ENCODE measurements around the gene DPYD. TPM values are rescaled to one million over a fixed set of nuclear protein-coding genes. Genes with fewer than 3 reads are reported as not detected.

DPYD gene
- total RNA-seq, 4 donors from 2014 or later: 30.9 to 66.6 (median 48.2) TPM

DNA sequence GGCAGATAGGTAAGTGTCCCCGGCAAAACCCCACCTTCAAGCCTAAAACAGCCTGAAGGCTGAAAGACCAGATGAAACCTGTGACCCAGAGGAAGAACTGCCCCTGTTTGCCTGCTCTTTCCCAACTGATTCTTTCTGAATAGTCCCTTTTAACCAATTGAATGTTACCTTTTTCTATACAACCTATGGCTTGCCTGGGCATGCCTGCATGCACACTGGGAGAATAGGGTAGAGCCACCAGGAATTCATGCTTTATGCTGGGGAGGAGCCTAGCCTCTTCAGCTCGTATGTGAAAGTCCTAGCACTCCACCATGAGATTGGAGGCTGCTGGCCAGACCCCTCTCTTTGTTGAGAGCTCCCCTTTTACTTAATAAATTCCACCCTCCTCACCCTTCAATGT lies 859.2 kb downstream of the DPYD start:
- DNase-seq: no peak
- intact Hi-C loops (cut with DNase I; ENCODE audit: low total_unique reads): no loop called here
- H3K9me3 ChIP-seq: no peaks in the 10 kb centered on the region
- no peak overlapping the region for H3K27ac ChIP-seq
- H3K36me3 ChIP-seq: no peaks in the 10 kb centered on the region
- TF ChIP-seq POLR2A (IDR thresholded peaks at IDR 0.05): no peak
- TF ChIP-seq, protein P1, sequence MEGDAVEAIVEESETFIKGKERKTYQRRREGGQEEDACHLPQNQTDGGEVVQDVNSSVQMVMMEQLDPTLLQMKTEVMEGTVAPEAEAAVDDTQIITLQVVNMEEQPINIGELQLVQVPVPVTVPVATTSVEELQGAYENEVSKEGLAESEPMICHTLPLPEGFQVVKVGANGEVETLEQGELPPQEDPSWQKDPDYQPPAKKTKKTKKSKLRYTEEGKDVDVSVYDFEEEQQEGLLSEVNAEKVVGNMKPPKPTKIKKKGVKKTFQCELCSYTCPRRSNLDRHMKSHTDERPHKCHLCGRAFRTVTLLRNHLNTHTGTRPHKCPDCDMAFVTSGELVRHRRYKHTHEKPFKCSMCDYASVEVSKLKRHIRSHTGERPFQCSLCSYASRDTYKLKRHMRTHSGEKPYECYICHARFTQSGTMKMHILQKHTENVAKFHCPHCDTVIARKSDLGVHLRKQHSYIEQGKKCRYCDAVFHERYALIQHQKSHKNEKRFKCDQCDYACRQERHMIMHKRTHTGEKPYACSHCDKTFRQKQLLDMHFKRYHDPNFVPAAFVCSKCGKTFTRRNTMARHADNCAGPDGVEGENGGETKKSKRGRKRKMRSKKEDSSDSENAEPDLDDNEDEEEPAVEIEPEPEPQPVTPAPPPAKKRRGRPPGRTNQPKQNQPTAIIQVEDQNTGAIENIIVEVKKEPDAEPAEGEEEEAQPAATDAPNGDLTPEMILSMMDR (IDR thresholded peaks at IDR 0.05): no peak
- H3K4me1 ChIP-seq: no peaks in the 10 kb centered on the region
- no peak overlapping the region for H3K4me3 ChIP-seq
- no peaks in the 10 kb centered on the region for H3K27me3 ChIP-seq

DNA sequence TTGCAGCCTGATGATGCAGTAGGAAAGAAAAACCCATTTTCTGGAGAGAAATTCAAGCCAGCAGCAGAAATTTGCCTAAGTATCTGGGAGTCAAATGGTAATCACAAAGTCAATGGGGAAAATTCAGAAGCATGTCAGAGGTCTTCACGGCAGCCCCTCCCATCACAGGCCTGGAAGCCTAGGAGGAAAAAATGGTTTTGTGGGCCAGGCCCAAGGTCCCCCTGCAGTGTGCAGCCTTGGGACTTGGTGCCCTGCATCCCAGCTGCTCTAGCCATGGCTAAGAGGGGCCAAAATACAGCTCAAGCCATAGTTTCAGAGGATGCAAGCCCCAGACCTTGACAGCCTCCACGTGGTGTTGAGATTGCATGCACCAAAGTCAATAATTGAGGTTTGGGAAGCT lies 864.4 kb downstream of the DPYD start:
- TF ChIP-seq, protein P1 (IDR thresholded peaks at IDR 0.05): no peak
- H3K27ac ChIP-seq: no peak overlapping the region
- DNase-seq: no peak
- H3K4me3 ChIP-seq: no peak overlapping the region
- H3K36me3 ChIP-seq: no peaks in the 10 kb centered on the region
- H3K27me3 ChIP-seq: no peaks in the 10 kb centered on the region
- intact Hi-C loops (cut with DNase I; ENCODE audit: low total_unique reads): no loop called here
- no peaks in the 10 kb centered on the region for H3K4me1 ChIP-seq
- H3K9me3 ChIP-seq: no peaks in the 10 kb centered on the region

DNA sequence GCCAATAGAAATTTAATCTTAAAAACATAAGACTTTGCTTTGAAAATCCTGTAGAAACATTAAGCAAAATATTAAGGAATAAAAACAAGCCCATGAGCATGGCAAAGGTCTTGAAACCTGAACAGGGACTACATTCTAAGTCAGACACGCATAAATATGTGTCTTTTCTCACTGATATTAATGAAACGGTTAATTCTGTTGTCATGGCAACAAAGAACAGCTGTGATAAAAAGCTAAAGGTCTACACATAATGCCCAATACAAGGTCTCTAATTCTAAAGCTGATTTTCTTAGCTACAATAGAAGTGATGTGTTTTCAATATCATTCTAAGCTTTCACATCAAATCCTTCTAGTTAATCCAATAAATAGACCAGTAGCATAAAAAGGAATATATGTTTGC lies 867.6 kb downstream of the DPYD start:
- intact Hi-C loops (cut with DNase I; ENCODE audit: low total_unique reads): no loop called here
- TF ChIP-seq POLR2A (IDR thresholded peaks at IDR 0.05): no peak
- TF ChIP-seq, protein P1 (IDR thresholded peaks at IDR 0.05): no peak
- no peaks in the 10 kb centered on the region for H3K4me1 ChIP-seq
- H3K36me3 ChIP-seq: no peaks in the 10 kb centered on the region
- no peak overlapping the region for H3K27ac ChIP-seq
- H3K9me3 ChIP-seq: no peaks in the 10 kb centered on the region
- H3K27me3 ChIP-seq: no peaks in the 10 kb centered on the region
- no peak overlapping the region for H3K4me3 ChIP-seq
- no peak for DNase-seq

DNA sequence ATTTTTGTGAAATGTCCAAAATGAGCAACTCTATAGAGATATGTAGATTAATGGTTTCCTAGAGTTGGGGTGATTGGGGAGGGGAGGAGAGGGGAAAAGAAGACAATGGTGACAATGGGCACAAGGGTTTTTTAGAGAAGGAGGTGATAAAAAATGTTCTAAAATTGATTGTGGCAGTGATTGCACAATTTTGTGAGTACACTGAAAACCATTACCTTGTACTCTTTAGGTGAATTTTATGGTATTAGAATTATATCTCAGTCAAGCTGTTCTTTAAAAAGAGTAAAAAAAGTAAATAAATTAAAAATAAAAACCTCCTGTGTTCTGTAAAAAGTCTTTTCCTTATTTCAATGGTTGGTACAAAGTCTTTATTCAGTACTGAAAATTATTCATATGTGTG lies 869.0 kb downstream of the DPYD start:
- Histone ChIP-seq H3K9me3 (no peaks in the 10 kb centered on the region), H3K27ac (no peak overlapping the region), H3K27me3 (no peaks in the 10 kb centered on the region), H3K4me1 (no peaks in the 10 kb centered on the region), H3K4me3 (no peak overlapping the region), H3K36me3 (no peaks in the 10 kb centered on the region)
- TF ChIP-seq POLR2A (IDR thresholded peaks at IDR 0.05): no peak
- TF ChIP-seq, protein P1 (IDR thresholded peaks at IDR 0.05): no peak
- intact Hi-C loops (cut with DNase I; ENCODE audit: low total_unique reads): no loop called here
- no peak for DNase-seq

DNA sequence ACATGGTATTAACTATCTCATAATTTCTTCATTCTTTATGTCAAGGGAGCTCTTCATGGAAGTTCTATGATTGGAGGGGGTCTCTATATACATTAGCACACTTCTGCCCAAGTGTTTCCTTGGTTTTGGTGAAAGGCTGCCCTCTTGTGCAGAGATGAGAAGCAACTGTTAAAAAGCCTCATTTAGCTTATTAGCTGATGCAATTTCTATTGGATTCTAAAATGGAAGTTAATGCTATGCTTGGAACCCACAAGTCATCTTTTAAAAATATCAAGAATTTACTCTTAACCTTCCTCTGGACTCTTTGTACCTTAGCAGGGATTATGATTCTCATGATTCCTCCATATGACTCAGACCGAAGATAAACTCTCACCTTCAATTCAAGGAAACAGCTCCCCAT lies 870.3 kb downstream of the DPYD start:
- Histone ChIP-seq H3K27me3 (no peaks in the 10 kb centered on the region), H3K36me3 (no peaks in the 10 kb centered on the region), H3K27ac (no peak overlapping the region), H3K4me3 (no peak overlapping the region), H3K4me1 (no peaks in the 10 kb centered on the region), H3K9me3 (no peaks in the 10 kb centered on the region)
- no peak for TF ChIP-seq POLR2A (IDR thresholded peaks at IDR 0.05)
- TF ChIP-seq, protein P1 (IDR thresholded peaks at IDR 0.05): no peak
- intact Hi-C loops (cut with DNase I; ENCODE audit: low total_unique reads): no loop called here
- DNase-seq: no peak

All from uterus (tissue), 4 donors.